ENCODE measurements around the gene PPP1R15B.

- TF ChIP-seq EP300 (IDR thresholded peaks at IDR 0.05; ENCODE audit: borderline replicate concordance) (no peak), FOXM1 (IDR thresholded peaks at IDR 0.05; ENCODE audit: borderline replicate concordance, low read depth) (no peak), RAD21 (IDR thresholded peaks at IDR 0.05; ENCODE audit: low read depth) (no peak), CEBPB (IDR thresholded peaks at IDR 0.05) (no peak)
Observed at GRCh38 chr1:204413170-204413535, 1.5 kb upstream of the PPP1R15B start.

Measured in Ishikawa (cell line).